HCT116 (cell line): ENCODE results near the gene GDF2.

Experiments
- EGR1 ChIP-seq: IDR thresholded peaks from 2 replicates; pipeline ENCODE4 v1.6.1; 2012; ENCODE audit warnings: low read depth
- EZH2 ChIP-seq: fragments of 200-600 bp; sonication (generic); IDR thresholded peaks from 2 replicates; pipeline ENCODE4 v1.6.1; 2017; ENCODE audit warnings: antibody characterized with exemption, mixed run types
- EZH2phosphoT487 ChIP-seq: fragments of 200-600 bp; IDR thresholded peaks from 2 replicates; pipeline ENCODE4 v1.6.1; 2018; ENCODE audit warnings: antibody characterized with exemption, borderline replicate concordance
- JUND ChIP-seq: IDR thresholded peaks from 2 replicates; pipeline ENCODE4 v1.6.1; 2012
- POLR2A ChIP-seq: IDR thresholded peaks from 2 replicates; pipeline ENCODE4 v1.7.0; 2011; ENCODE audit warnings: borderline replicate concordance; ENCODE audit not compliant: insufficient read depth, insufficient read length; ENCODE audit errors: extremely low read depth
- POLR2AphosphoS5 ChIP-seq: IDR thresholded peaks from 2 replicates; pipeline ENCODE4 v1.6.1; 2011; ENCODE audit warnings: mild to moderate bottlenecking, low read depth, low read length, moderate library complexity
- TCF7L2 ChIP-seq: IDR thresholded peaks from 2 replicates; pipeline ENCODE4 v1.7.0; 2011; ENCODE audit warnings: borderline replicate concordance, inconsistent platforms; ENCODE audit not compliant: insufficient read depth, insufficient read length; ENCODE audit errors: extremely low read depth
- ZBTB33 ChIP-seq: IDR thresholded peaks from 2 replicates; pipeline ENCODE4 v1.6.1; 2011; ENCODE audit warnings: mild to moderate bottlenecking, low read length, moderate library complexity; ENCODE audit not compliant: insufficient replicate concordance; ENCODE audit errors: extremely low read depth
- ZNF274 ChIP-seq: fragments of 200-500 bp; sonication (Bioruptor generic); IDR thresholded peaks from 2 replicates; pipeline ENCODE4 v1.6.1; 2014; ENCODE audit warnings: mild to moderate bottlenecking, low read depth, low read length, inconsistent platforms
- TF ChIP-seq, protein P1 (sequence below), 3 experiments: fragments of 200-600 bp in 1 of 3; sonication (generic) in 1 of 3; IDR thresholded peaks in 2 of 3; conservative IDR thresholded peaks in 1 of 3; 2 replicates each; pipeline ENCODE4 v1.5.1; 2012 to 2017; ENCODE audit warnings: low read depth in 2 of 3, low read length in 2 of 3, antibody characterized with exemption in 1 of 3, borderline replicate concordance in 1 of 3, control low read depth in 1 of 3, mild to moderate bottlenecking in 1 of 3, mixed read lengths in 1 of 3, mixed run types in 1 of 3, moderate library complexity in 1 of 3; ENCODE audit not compliant: insufficient read depth in 1 of 3
- TF ChIP-seq, protein P2 (sequence below): IDR thresholded peaks from 2 replicates; pipeline ENCODE4 v1.6.1; 2012
- TF ChIP-seq, protein P3 (sequence below): IDR thresholded peaks from 2 replicates; pipeline ENCODE4 v1.6.1; 2012; ENCODE audit warnings: low read depth

- TF ChIP-seq, protein P1, sequence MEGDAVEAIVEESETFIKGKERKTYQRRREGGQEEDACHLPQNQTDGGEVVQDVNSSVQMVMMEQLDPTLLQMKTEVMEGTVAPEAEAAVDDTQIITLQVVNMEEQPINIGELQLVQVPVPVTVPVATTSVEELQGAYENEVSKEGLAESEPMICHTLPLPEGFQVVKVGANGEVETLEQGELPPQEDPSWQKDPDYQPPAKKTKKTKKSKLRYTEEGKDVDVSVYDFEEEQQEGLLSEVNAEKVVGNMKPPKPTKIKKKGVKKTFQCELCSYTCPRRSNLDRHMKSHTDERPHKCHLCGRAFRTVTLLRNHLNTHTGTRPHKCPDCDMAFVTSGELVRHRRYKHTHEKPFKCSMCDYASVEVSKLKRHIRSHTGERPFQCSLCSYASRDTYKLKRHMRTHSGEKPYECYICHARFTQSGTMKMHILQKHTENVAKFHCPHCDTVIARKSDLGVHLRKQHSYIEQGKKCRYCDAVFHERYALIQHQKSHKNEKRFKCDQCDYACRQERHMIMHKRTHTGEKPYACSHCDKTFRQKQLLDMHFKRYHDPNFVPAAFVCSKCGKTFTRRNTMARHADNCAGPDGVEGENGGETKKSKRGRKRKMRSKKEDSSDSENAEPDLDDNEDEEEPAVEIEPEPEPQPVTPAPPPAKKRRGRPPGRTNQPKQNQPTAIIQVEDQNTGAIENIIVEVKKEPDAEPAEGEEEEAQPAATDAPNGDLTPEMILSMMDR (IDR thresholded peaks at IDR 0.05 in 2 of 3, conservative IDR thresholded peaks at IDR 0.05 in 1 of 3; ENCODE audit: borderline replicate concordance in 1 of 3, insufficient read depth in 1 of 3, low read depth in 2 of 3, low read length in 2 of 3): no peak
- TF ChIP-seq POLR2A: no peak
- TF ChIP-seq POLR2AphosphoS5: no peak
- TF ChIP-seq, protein P2, sequence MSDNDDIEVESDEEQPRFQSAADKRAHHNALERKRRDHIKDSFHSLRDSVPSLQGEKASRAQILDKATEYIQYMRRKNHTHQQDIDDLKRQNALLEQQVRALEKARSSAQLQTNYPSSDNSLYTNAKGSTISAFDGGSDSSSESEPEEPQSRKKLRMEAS: no peak
- no peak for TF ChIP-seq EGR1
- TF ChIP-seq EZH2phosphoT487: no peak
- TF ChIP-seq JUND: no peak
- no peak for TF ChIP-seq EZH2
- no peak for TF ChIP-seq ZBTB33
- TF ChIP-seq TCF7L2: no peak
- TF ChIP-seq ZNF274: no peak
- TF ChIP-seq, protein P3, sequence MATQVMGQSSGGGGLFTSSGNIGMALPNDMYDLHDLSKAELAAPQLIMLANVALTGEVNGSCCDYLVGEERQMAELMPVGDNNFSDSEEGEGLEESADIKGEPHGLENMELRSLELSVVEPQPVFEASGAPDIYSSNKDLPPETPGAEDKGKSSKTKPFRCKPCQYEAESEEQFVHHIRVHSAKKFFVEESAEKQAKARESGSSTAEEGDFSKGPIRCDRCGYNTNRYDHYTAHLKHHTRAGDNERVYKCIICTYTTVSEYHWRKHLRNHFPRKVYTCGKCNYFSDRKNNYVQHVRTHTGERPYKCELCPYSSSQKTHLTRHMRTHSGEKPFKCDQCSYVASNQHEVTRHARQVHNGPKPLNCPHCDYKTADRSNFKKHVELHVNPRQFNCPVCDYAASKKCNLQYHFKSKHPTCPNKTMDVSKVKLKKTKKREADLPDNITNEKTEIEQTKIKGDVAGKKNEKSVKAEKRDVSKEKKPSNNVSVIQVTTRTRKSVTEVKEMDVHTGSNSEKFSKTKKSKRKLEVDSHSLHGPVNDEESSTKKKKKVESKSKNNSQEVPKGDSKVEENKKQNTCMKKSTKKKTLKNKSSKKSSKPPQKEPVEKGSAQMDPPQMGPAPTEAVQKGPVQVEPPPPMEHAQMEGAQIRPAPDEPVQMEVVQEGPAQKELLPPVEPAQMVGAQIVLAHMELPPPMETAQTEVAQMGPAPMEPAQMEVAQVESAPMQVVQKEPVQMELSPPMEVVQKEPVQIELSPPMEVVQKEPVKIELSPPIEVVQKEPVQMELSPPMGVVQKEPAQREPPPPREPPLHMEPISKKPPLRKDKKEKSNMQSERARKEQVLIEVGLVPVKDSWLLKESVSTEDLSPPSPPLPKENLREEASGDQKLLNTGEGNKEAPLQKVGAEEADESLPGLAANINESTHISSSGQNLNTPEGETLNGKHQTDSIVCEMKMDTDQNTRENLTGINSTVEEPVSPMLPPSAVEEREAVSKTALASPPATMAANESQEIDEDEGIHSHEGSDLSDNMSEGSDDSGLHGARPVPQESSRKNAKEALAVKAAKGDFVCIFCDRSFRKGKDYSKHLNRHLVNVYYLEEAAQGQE: no peak
These were observed 7.6 kb downstream of the GDF2 start for GRCh38 chr10:47329855-47330254.
